A549 (cell line): Measurements from ENCODE around the gene KANK2. TPM values are rescaled to one million over a fixed set of nuclear protein-coding genes. Genes with fewer than 3 reads are reported as not detected.

Source experiments
- ATAC-seq, 2 experiments: fragments of 200-7000 bp in 1 of 2; fragments of >200 bp in 1 of 2; cut with Nextera tagmentation in 1 of 2; cut with Tn5 transposase in 1 of 2; 3 replicates each; pipeline versions ENCODE4 v1.8.0 to v1.9.1; 2018 to 2020; ENCODE audit warnings: mild to moderate bottlenecking in 1 of 2, moderate library complexity in 1 of 2
- CTCF ChIA-PET: fragments of 300-600 bp; sonication (Branson Sonifier 250); formaldehyde crosslinking; extraction: SDS; loops from one replicate; lab custom pipeline; 2021; ENCODE audit warnings: antibody characterized with exemption, inconsistent platforms; lab: Yijun Ruan, JAX
- POLR2A ChIA-PET: fragments of 350-600 bp; formaldehyde crosslinking; extraction: SDS; loops from one replicate; lab custom pipeline; 2021; ENCODE audit warnings: antibody characterized with exemption, inconsistent platforms; lab: Yijun Ruan, JAX
- DNase-seq, 2 experiments: peaks; one replicate each; pipeline versions ENCODE4 v3.0.0 to v3.0.0-alpha.2; 2011 to 2016; ENCODE audit warnings: low read depth in 1 of 2, low spot score in 1 of 2
- FAIRE-seq: peaks from 2 replicates; lab custom pipeline; 2011; peaks lifted over from hg19 to GRCh38; lab: Jason Lieb, UNC
- H3K27ac ChIP-seq, 2 experiments: fragments of >200 bp; sonication (Bioruptor Twin); formaldehyde crosslinking; 3 replicates each; pipeline ENCODE4 v1.5.1; 2016 to 2017
- H3K4me1 ChIP-seq: fragments of >200 bp; sonication (Bioruptor Twin); formaldehyde crosslinking; 3 replicates; pipeline ENCODE4 v1.6.1; 2016
- H3K4me2 ChIP-seq: fragments of >200 bp; sonication (Bioruptor Twin); formaldehyde crosslinking; 3 replicates; pipeline ENCODE4 v1.6.1; 2016
- H3K4me3 ChIP-seq: fragments of >200 bp; sonication (Bioruptor Twin); formaldehyde crosslinking; 3 replicates; pipeline ENCODE4 v1.5.1; 2016
- H3K9me3 ChIP-seq: fragments of >200 bp; sonication (Bioruptor Twin); formaldehyde crosslinking; 3 replicates; pipeline ENCODE4 v1.6.1; 2016
- ATOH8 ChIP-seq: fragments of 250-450 bp; sonication (Bioruptor Pico); IDR thresholded peaks from 2 replicates; pipeline ENCODE4 v1.5.0; 2020; ENCODE audit warnings: low read depth, mild to moderate bottlenecking, moderate library complexity
- CBX8 ChIP-seq: fragments of 200-600 bp; sonication (generic); IDR thresholded peaks from 2 replicates; pipeline ENCODE4 v1.6.1; 2016
- CEBPB ChIP-seq, 2 experiments: fragments of >200 bp in 1 of 2; sonication (Bioruptor Twin) in 1 of 2; formaldehyde crosslinking in 1 of 2; IDR thresholded peaks; 2 replicates each; pipeline ENCODE4 v1.6.1; 2012 to 2016
- CHD2 ChIP-seq: fragments of 150-350 bp; IDR thresholded peaks from 2 replicates; pipeline ENCODE4 v1.6.1; 2014; ENCODE audit warnings: low read length; ENCODE audit not compliant: partially characterized antibody
- CHD4 ChIP-seq: fragments of 200-600 bp; sonication (generic); IDR thresholded peaks from 2 replicates; pipeline ENCODE4 v1.6.1; 2016; ENCODE audit warnings: antibody characterized with exemption, mild to moderate bottlenecking, borderline replicate concordance
- CTCF ChIP-seq: fragments of >200 bp; sonication (Bioruptor Twin); formaldehyde crosslinking; IDR thresholded peaks from 3 replicates; pipeline ENCODE4 v1.5.1; 2016
- EHF ChIP-seq: fragments of 250-450 bp; sonication (Bioruptor Pico); IDR thresholded peaks from 2 replicates; pipeline ENCODE4 v1.5.0; 2020; ENCODE audit warnings: mild to moderate bottlenecking
- EP300 ChIP-seq, 2 experiments: fragments of >200 bp; sonication (Bioruptor Twin); formaldehyde crosslinking; IDR thresholded peaks; 2 replicates in 1 of 2; 3 replicates in 1 of 2; pipeline ENCODE4 v1.6.1; 2016 to 2017
- GATA3 ChIP-seq: IDR thresholded peaks from 2 replicates; pipeline ENCODE4 v1.6.1; 2012; ENCODE audit warnings: borderline replicate concordance
- HDAC2 ChIP-seq: fragments of 200-600 bp; sonication (generic); IDR thresholded peaks from 2 replicates; pipeline ENCODE4 v1.6.1; 2016
- HES2 ChIP-seq: fragments of >200 bp; sonication (Bioruptor Twin); formaldehyde crosslinking; IDR thresholded peaks from 2 replicates; pipeline ENCODE4 v1.6.1; 2016
- HOXB13 ChIP-seq: fragments of 250-450 bp; sonication (Bioruptor Pico); IDR thresholded peaks from 2 replicates; pipeline ENCODE4 v1.5.0; 2020; ENCODE audit warnings: low read depth, mild to moderate bottlenecking, moderate library complexity
- JUN ChIP-seq, 2 experiments: fragments of >200 bp; sonication (Bioruptor Twin); formaldehyde crosslinking; IDR thresholded peaks; 2 replicates in 1 of 2; 3 replicates in 1 of 2; pipeline ENCODE4 v1.6.1; 2016 to 2017
- JUNB ChIP-seq: fragments of >200 bp; sonication (Bioruptor Twin); formaldehyde crosslinking; IDR thresholded peaks from 2 replicates; pipeline ENCODE4 v1.6.1; 2016
- KDM1A ChIP-seq: fragments of 200-600 bp; sonication (generic); IDR thresholded peaks from 2 replicates; pipeline ENCODE4 v1.6.1; 2016; ENCODE audit warnings: low read depth, mild to moderate bottlenecking
- MAFK ChIP-seq: fragments of 450-650 bp; IDR thresholded peaks from 2 replicates; pipeline ENCODE4 v1.6.1; 2014; ENCODE audit not compliant: partially characterized antibody
- MAX ChIP-seq: IDR thresholded peaks from 2 replicates; pipeline ENCODE4 v1.6.1; 2012
- MYC ChIP-seq: IDR thresholded peaks from 2 replicates; pipeline ENCODE4 v1.6.1; 2012; ENCODE audit warnings: mild to moderate bottlenecking, inconsistent platforms, low read length, improper control_type of control experiment, borderline replicate concordance
- NPAS2 ChIP-seq: fragments of 250-450 bp; sonication (Bioruptor Pico); IDR thresholded peaks from 2 replicates; pipeline ENCODE4 v1.8.0; 2022; ENCODE audit warnings: mild to moderate bottlenecking, moderate library complexity, borderline replicate concordance
- NR3C1 ChIP-seq: fragments of >200 bp; sonication (Bioruptor Twin); formaldehyde crosslinking; IDR thresholded peaks from 3 replicates; pipeline ENCODE4 v1.6.1; 2017
- PBX3 ChIP-seq: IDR thresholded peaks from 2 replicates; pipeline ENCODE4 v1.6.1; 2012
- POLR2A ChIP-seq: IDR thresholded peaks from 2 replicates; pipeline ENCODE4 v1.6.1; 2012; ENCODE audit warnings: mild to moderate bottlenecking, low read length
- RAD21 ChIP-seq, 2 experiments: fragments of >200 bp in 1 of 2; sonication (Bioruptor Twin) in 1 of 2; formaldehyde crosslinking in 1 of 2; IDR thresholded peaks in 1 of 2; conservative IDR thresholded peaks in 1 of 2; 2 replicates in 1 of 2; 3 replicates in 1 of 2; pipeline ENCODE4 v1.6.1; 2012 to 2018; ENCODE audit warnings: inconsistent platforms in 1 of 2
- RCOR1 ChIP-seq: fragments of 150-350 bp; IDR thresholded peaks from 2 replicates; pipeline ENCODE4 v1.6.1; 2014; ENCODE audit warnings: antibody characterized with exemption, low read length, low read depth
- SMC3 ChIP-seq: fragments of >200 bp; sonication (Bioruptor Twin); formaldehyde crosslinking; IDR thresholded peaks from 3 replicates; pipeline ENCODE4 v1.6.1; 2018; ENCODE audit warnings: inconsistent platforms
- TFCP2L1 ChIP-seq: fragments of 250-450 bp; sonication (Bioruptor Pico); IDR thresholded peaks from 2 replicates; pipeline ENCODE4 v1.5.0; 2021; ENCODE audit warnings: mild to moderate bottlenecking
- TP53 ChIP-seq: fragments of 250-450 bp; sonication (Bioruptor Pico); IDR thresholded peaks from 2 replicates; pipeline ENCODE4 v1.5.0; 2021; ENCODE audit warnings: mild to moderate bottlenecking, moderate library complexity
- ZC3H11A ChIP-seq: fragments of 450-650 bp; IDR thresholded peaks from 2 replicates; pipeline ENCODE4 v1.6.1; 2014; ENCODE audit warnings: antibody characterized with exemption, mild to moderate bottlenecking
- ZFP36 ChIP-seq: fragments of 450-650 bp; IDR thresholded peaks from 2 replicates; pipeline ENCODE4 v1.6.1; 2014; ENCODE audit warnings: borderline replicate concordance; ENCODE audit not compliant: partially characterized antibody
- ZNF302 ChIP-seq: fragments of 250-450 bp; sonication (Bioruptor Pico); IDR thresholded peaks from 2 replicates; pipeline ENCODE4 v1.9.0; 2021; ENCODE audit warnings: inconsistent platforms, mild to moderate bottlenecking, moderate library complexity
- ZSCAN20 ChIP-seq: fragments of 250-450 bp; sonication (Bioruptor Pico); IDR thresholded peaks from 2 replicates; pipeline ENCODE4 v1.8.0; 2022; ENCODE audit warnings: mild to moderate bottlenecking, moderate library complexity
- WGBS: methylation state at CpG from one replicate; pipeline ENCODE4 v1.1.6; 2017; ENCODE audit errors: missing lambda C conversion rate; 5-methylcytosine and 5-hydroxymethylcytosine counted together
- polyA minus RNA-seq: library from RNA; depleted of rRNA, polyadenylated mRNA; stranded (reverse); fragments of >200 nt; gene quantifications from 2 replicates; pipeline ENCODE4 v1.2.3, GENCODE V29; 2011; rRNA and poly(A)+ RNA removed
- polyA plus RNA-seq, 4 experiments: library from polyadenylated mRNA; depleted of rRNA in 3 of 4; stranded (reverse); fragments of >200 nt; fragmentation: RNase III in 1 of 4; extraction: RNeasy Plus Mini Kit Qiagen cat#74134 plus additional on column Dnase treatment in 1 of 4; gene quantifications; 2 replicates in 3 of 4; 3 replicates in 1 of 4; pipeline ENCODE4 v1.2.3, GENCODE V29; 2011 to 2017

Gene KANK2
- 20.5 and 35.5 TPM in 2 replicates for polyA plus RNA-seq (2011; rRNA removed)
- 42.9 and 53.3 TPM in 2 replicates for polyA plus RNA-seq (2012; cell fraction: cytosol; rRNA removed)
- polyA plus RNA-seq (2012; cell fraction: nucleus; rRNA removed) = 81.8 and 124 TPM in 2 replicates
- 63.8 to 68.0 TPM (median 66.1 TPM) in 3 replicates for polyA plus RNA-seq (2017; fragmentation: RNase III; extraction: RNeasy Plus Mini Kit Qiagen cat#74134 plus additional on column Dnase treatment)
- 45.0 and 60.0 TPM in 2 replicates for polyA minus RNA-seq

GRCh38 chr19:11197291-11198174 is at the start of gene KANK2:
Gene KANK2 (minus strand): TSS chr19:11197545. CDS start chr19:11194511, 3,034 bp downstream.
- H3K4me3 ChIP-seq = peak within 1 kb of the TSS; percentile 66
- POLR2A ChIA-PET = interaction anchor here (0.5 to 1.7 kb wide), 3 partner anchors 21 to 59 kb away, joined by 3 to 8 read pairs (median 7); no protein-coding TSS in a partner anchor
- TF ChIP-seq ZNF302 = no peak
- no peak for TF ChIP-seq TP53 (CRISPR knock-in tag)
- TF ChIP-seq NPAS2 (CRISPR knock-in tag) = no peak
- TF ChIP-seq CTCF = peak; percentile 5; the same call in 1 of the 3 replicates
- no peak for TF ChIP-seq ZFP36
- TF ChIP-seq POLR2A = peak; percentile 60
- TF ChIP-seq HOXB13 = no peak
- peak; percentile 36; the same call in 1 of the 2 replicates for TF ChIP-seq MAX
- TF ChIP-seq PBX3 = no peak
- TF ChIP-seq EHF (CRISPR knock-in tag) = no peak
- TF ChIP-seq CHD4 = no peak
- TF ChIP-seq MYC = no peak
- TF ChIP-seq CEBPB (IDR thresholded peaks at IDR 0.05) = no peak
- peak; percentile 88 for TF ChIP-seq HDAC2
- no peak for TF ChIP-seq MAFK
- no peak for TF ChIP-seq ZSCAN20 (CRISPR knock-in tag)
- no peak for TF ChIP-seq RAD21 (conservative IDR thresholded peaks at IDR 0.05 in 1 of 2, IDR thresholded peaks at IDR 0.05 in 1 of 2)
- no peak for TF ChIP-seq ZC3H11A
- peak in 1 of 2 experiments; percentile 36; a peak in 2 of 5 replicates for TF ChIP-seq EP300 (IDR thresholded peaks at IDR 0.05)
- TF ChIP-seq CHD2 = no peak
- peak; percentile 97 for TF ChIP-seq KDM1A
- peak; percentile 28; the same call in 2 of the 3 replicates for TF ChIP-seq SMC3
- no peak for TF ChIP-seq RCOR1
- no peak for TF ChIP-seq JUNB
- no peak for TF ChIP-seq TFCP2L1
- TF ChIP-seq GATA3 = peak; percentile 32; the same call in 1 of the 2 replicates
- no peak for TF ChIP-seq HES2
- no peak for TF ChIP-seq NR3C1
- no peak for TF ChIP-seq ATOH8 (CRISPR knock-in tag)
- no peak for TF ChIP-seq CBX8
- TF ChIP-seq JUN (IDR thresholded peaks at IDR 0.05) = peak; percentile 82 to 83; a peak in 4 of 5 replicates
- TF ChIP-seq, all 56 proteins: peak for 9
- ATAC-seq (peak; percentile 84 to 86), FAIRE-seq (no peak), DNase-seq (peak; percentile 75 to 77)
- WGBS = 0% methylated on average over 1 of the region's 78 CpGs
- CTCF ChIA-PET = interaction anchor here (0.6 to 6.4 kb wide), 6 partner anchors 10 to 256 kb away, joined by 3 to 40 read pairs (median 5); no protein-coding TSS in a partner anchor
- Histone ChIP-seq H3K4me1 (peaks cover 37% of the 10 kb centered on the region), H3K27ac (peak within 1 kb of the TSS; percentile 92 to 98), H3K4me2 (peak within 1 kb of the TSS; percentile 78), H3K9me3 (no peaks in the 10 kb centered on the region)
